ENCODE results near the gene SRR. TPM values are rescaled to one million over a fixed set of nuclear protein-coding genes. Genes with fewer than 3 reads are reported as not detected.
"Not testable (repeated sequence)": the region's sequence is repeated elsewhere in the genome, so short reads cannot be mapped to it uniquely, and the experiment has no call there.

SRR gene
- polyA plus RNA-seq (2011; rRNA removed) (22.7 and 27.3 TPM in 2 replicates), polyA minus RNA-seq (2011; rRNA and poly(A)+ RNA removed) (17.2 and 18.5 TPM in 2 replicates)

GRCh38 chr17:2303204-2304188 is at the start of gene SRR, which contains the start of gene SMG6:
Gene SRR (plus strand): TSS chr17:2303950. CDS start chr17:2315561, 11,611 bp downstream.
Gene SMG6 (minus strand): TSS chr17:2303785. CDS start chr17:2303720, 65 bp downstream.
- Histone ChIP-seq H3K9me3 (ENCODE audit: control insufficient read depth, insufficient read depth, low read length) (peaks cover 3% of the 10 kb centered on the region; the same call in 1 of the 2 replicates), H3K27ac (ENCODE audit: low read depth, low read length) (peak within 1 kb of the TSS; percentile 77), H3K4me3 (ENCODE audit: low read depth, low read length) (peak within 1 kb of the TSS; percentile 87), H3K27me3 (ENCODE audit: control insufficient read depth, insufficient read depth, low read length) (no peaks in the 10 kb centered on the region)
- CTCF ChIA-PET, result interaction anchor here (0.6 to 1.1 kb wide), 4 partner anchors 9 to 248 kb away, joined by 3 to 4 read pairs (median 3); no protein-coding TSS in a partner anchor
- peak; percentile 48 for DNase-seq (ENCODE audit: low read depth, low spot score)
- no peak for TF ChIP-seq CTCF (IDR thresholded peaks at IDR 0.05; ENCODE audit: low read depth, low read length)
- POLR2A ChIA-PET, result interaction anchor here (0.6 to 1.8 kb wide), 13 partner anchors 17 to 249 kb away, joined by 3 to 9 read pairs (median 5); partner anchors contain the start of genes HIC1, MNT, SGSM2 and TSR1

- not testable (repeated sequence) for H3K9me3 ChIP-seq (ENCODE audit: control insufficient read depth, insufficient read depth, low read length); H3K4me3 ChIP-seq (ENCODE audit: low read depth, low read length); DNase-seq (ENCODE audit: low read depth, low spot score); H3K27me3 ChIP-seq (ENCODE audit: control insufficient read depth, insufficient read depth, low read length); H3K27ac ChIP-seq (ENCODE audit: low read depth, low read length)
- POLR2A ChIA-PET, result interaction anchor here (0.6 kb wide), 1 partner anchor 95 kb away, joined by 3 read pairs; no protein-coding TSS in a partner anchor
- CTCF ChIA-PET, result interaction anchor here (1.3 to 1.4 kb wide), 2 partner anchors 14 to 22 kb away, joined by 4 to 6 read pairs; no protein-coding TSS in a partner anchor
Measured at GRCh38 chr17:2258830-2259229, 44.9 kb upstream of the SRR start.

- no peak for TF ChIP-seq CTCF (IDR thresholded peaks at IDR 0.05; ENCODE audit: low read depth, low read length)
- no peak overlapping the region for H3K4me3 ChIP-seq (ENCODE audit: low read depth, low read length)
- DNase-seq (ENCODE audit: low read depth, low spot score), result no peak
- ChIA-PET POLR2A (interaction anchor here (0.6 kb wide), 1 partner anchor 26 kb away, joined by 12 read pairs; no protein-coding TSS in a partner anchor), CTCF (interaction anchor here (0.5 to 1.3 kb wide), 3 partner anchors 15 to 833 kb away, joined by 3 to 5 read pairs (median 4); no protein-coding TSS in a partner anchor)
- H3K9me3 ChIP-seq (ENCODE audit: control insufficient read depth, insufficient read depth, low read length), result no peaks in the 10 kb centered on the region
- H3K27ac ChIP-seq (ENCODE audit: low read depth, low read length), result no peak overlapping the region
- no peaks in the 10 kb centered on the region for H3K27me3 ChIP-seq (ENCODE audit: control insufficient read depth, insufficient read depth, low read length)
Measured at GRCh38 chr17:2259769-2260536, 43.8 kb upstream of the SRR start.

- peak; percentile 46 for DNase-seq (ENCODE audit: low read depth, low spot score)
- POLR2A ChIA-PET, result interaction anchor here (0.7 to 1.3 kb wide), 6 partner anchors 11 to 207 kb away, joined by 3 to 10 read pairs (median 4); partner anchors contain the start of genes HIC1, SMG6 and SRR
- Histone ChIP-seq H3K27ac (ENCODE audit: low read depth, low read length) (peak overlapping the region; percentile 39), H3K9me3 (ENCODE audit: control insufficient read depth, insufficient read depth, low read length) (no peaks in the 10 kb centered on the region), H3K4me3 (ENCODE audit: low read depth, low read length) (no peak overlapping the region), H3K27me3 (ENCODE audit: control insufficient read depth, insufficient read depth, low read length) (no peaks in the 10 kb centered on the region)
- no peak for TF ChIP-seq CTCF (IDR thresholded peaks at IDR 0.05; ENCODE audit: low read depth, low read length)
- CTCF ChIA-PET, result interaction anchor here (0.7 kb wide), 1 partner anchor 140 kb away, joined by 3 read pairs; no protein-coding TSS in a partner anchor
Measured at GRCh38 chr17:2262135-2262587, 41.6 kb upstream of the SRR start.
